OCI-LY7 (cell line): Measurements from ENCODE around the gene FBXW8. TPM values are rescaled to one million over a fixed set of nuclear protein-coding genes. Genes with fewer than 3 reads are reported as not detected.

Experiments used
- BruUV-seq: library from RNA; stranded (reverse); fragments of 400-500 nt; replicated peaks from 2 replicates; lab custom pipeline; 2021; lab: Mats Ljungman, UMichigan
- CTCF ChIA-PET: fragments of 300-600 bp; sonication (Branson Sonifier 250); formaldehyde crosslinking; loops from one replicate; lab custom pipeline; 2022; ENCODE audit warnings: antibody characterized with exemption; ENCODE audit not compliant: unreplicated experiment; lab: Charles Lee
- POLR2A ChIA-PET: fragments of 300-600 bp; sonication (Branson Sonifier 250); formaldehyde crosslinking; loops from one replicate; lab custom pipeline; 2022; ENCODE audit warnings: antibody characterized with exemption; lab: Charles Lee
- DNase-seq: peaks from one replicate; pipeline ENCODE4 v3.0.0-alpha.2; 2015; ENCODE audit warnings: low spot score
- H2AFZ ChIP-seq: fragments of 200-600 bp; sonication (generic), shearing (Covaris generic); 2 replicates; pipeline ENCODE4 v1.6.1; 2014; ENCODE audit warnings: mild to moderate bottlenecking, antibody characterized with exemption, low read length, moderate library complexity
- H3K27ac ChIP-seq: fragments of 200-600 bp; sonication (generic); 2 replicates; pipeline ENCODE4 v1.5.1; 2014; ENCODE audit warnings: mixed run types, low read depth, mild to moderate bottlenecking, moderate library complexity, low read length, inconsistent platforms; ENCODE audit not compliant: poor library complexity, severe bottlenecking
- H3K36me3 ChIP-seq: fragments of 200-600 bp; sonication (generic); 2 replicates; pipeline ENCODE4 v1.6.1; 2014; ENCODE audit warnings: mild to moderate bottlenecking, antibody characterized with exemption, low read length, moderate library complexity, mixed read lengths; ENCODE audit not compliant: insufficient read depth
- H3K4me1 ChIP-seq: fragments of 200-600 bp; sonication (generic); 2 replicates; pipeline ENCODE4 v1.5.1; 2014; ENCODE audit warnings: mild to moderate bottlenecking, low read length; ENCODE audit not compliant: insufficient read depth, poor library complexity, severe bottlenecking
- H3K4me2 ChIP-seq: fragments of 200-600 bp; sonication (generic); 2 replicates; pipeline ENCODE4 v1.6.1; 2014; ENCODE audit warnings: mild to moderate bottlenecking, low read length
- H3K4me3 ChIP-seq: fragments of 200-600 bp; sonication (generic); 2 replicates; pipeline ENCODE4 v1.5.1; 2014; ENCODE audit warnings: mild to moderate bottlenecking, low read depth, low read length; ENCODE audit not compliant: poor library complexity, severe bottlenecking
- H3K79me2 ChIP-seq: fragments of 200-600 bp; sonication (generic); 2 replicates; pipeline ENCODE4 v1.6.1; 2016; ENCODE audit warnings: low read depth, mild to moderate bottlenecking, low read length, moderate library complexity, mixed read lengths; ENCODE audit not compliant: insufficient read depth
- H3K9me2 ChIP-seq: fragments of 200-600 bp; sonication (generic); 2 replicates; pipeline ENCODE4 v1.6.1; 2016; ENCODE audit warnings: mild to moderate bottlenecking, low read length, mixed read lengths; ENCODE audit not compliant: insufficient read depth
- H3K9me3 ChIP-seq: fragments of 200-600 bp; sonication (generic); 2 replicates; pipeline ENCODE4 v1.6.1; 2014; ENCODE audit warnings: mild to moderate bottlenecking, mixed run types, low read length, mixed read lengths
- H4K20me1 ChIP-seq: fragments of 200-600 bp; sonication (generic); 2 replicates; pipeline ENCODE4 v1.6.1; 2014; ENCODE audit warnings: mild to moderate bottlenecking, antibody characterized with exemption, low read length, moderate library complexity, mixed read lengths; ENCODE audit not compliant: insufficient read depth
- EZH2phosphoT487 ChIP-seq: fragments of 200-600 bp; sonication (generic); IDR thresholded peaks from 2 replicates; pipeline ENCODE4 v1.6.1; 2018; ENCODE audit warnings: low read depth, borderline replicate concordance, mild to moderate bottlenecking, mixed run types, antibody characterized with exemption, low read length, moderate library complexity, mixed read lengths
- intact Hi-C: fragments of 100-400 bp; cut with micrococcal nuclease; formaldehyde crosslinking; loops from one replicate; pipeline ENCODE4 v1.10.0; 2022; ENCODE audit not compliant: unreplicated experiment
- total RNA-seq, 2 experiments: library from RNA; depleted of rRNA in 1 of 2; stranded (reverse); fragments of >200 nt in 1 of 2; shearing (Covaris generic) in 1 of 2; gene quantifications; 2 replicates each; pipeline ENCODE4 v1.2.3, GENCODE V29; 2014 to 2022
- TF ChIP-seq, protein P1 (sequence below): fragments of 200-600 bp; sonication (generic); conservative IDR thresholded peaks from 2 replicates; pipeline ENCODE4 v1.5.1; 2014; ENCODE audit warnings: mild to moderate bottlenecking, antibody characterized with exemption, low read length, moderate library complexity, mixed read lengths

Gene FBXW8
- total RNA-seq, 2 experiments from 2014 or later: 29.8 to 34.0 TPM

DNA sequence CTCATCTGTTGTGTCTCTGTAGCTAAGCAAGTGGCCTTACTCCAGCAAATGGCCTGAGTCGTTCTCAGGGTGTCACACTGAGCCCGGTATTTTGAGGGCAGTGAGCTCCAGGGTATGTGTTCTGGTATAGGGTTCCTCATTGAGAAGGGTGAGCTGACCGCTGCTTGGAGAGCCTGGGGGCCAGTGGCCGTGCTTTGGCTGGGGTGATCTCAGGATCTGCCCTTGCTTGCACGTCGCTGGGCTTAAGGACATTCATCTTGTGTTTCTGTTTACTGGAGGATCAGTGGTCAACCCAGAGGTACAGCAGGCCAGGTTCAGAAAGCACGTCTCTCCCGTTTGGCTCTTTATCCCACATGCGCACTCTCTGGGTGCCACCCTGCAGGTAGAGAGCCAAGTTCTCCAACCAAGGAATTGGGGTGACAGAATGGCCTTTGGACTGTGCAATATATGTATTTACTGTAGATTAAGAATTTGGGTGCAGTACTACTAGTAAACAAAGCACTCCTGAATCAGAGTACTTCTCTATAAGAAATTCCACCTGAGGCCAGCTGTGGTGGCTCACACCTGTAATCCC, 52.1 kb downstream of the FBXW8 start:
- BruUV-seq: no TSS peak
- CTCF ChIA-PET: no interaction called here

DNA sequence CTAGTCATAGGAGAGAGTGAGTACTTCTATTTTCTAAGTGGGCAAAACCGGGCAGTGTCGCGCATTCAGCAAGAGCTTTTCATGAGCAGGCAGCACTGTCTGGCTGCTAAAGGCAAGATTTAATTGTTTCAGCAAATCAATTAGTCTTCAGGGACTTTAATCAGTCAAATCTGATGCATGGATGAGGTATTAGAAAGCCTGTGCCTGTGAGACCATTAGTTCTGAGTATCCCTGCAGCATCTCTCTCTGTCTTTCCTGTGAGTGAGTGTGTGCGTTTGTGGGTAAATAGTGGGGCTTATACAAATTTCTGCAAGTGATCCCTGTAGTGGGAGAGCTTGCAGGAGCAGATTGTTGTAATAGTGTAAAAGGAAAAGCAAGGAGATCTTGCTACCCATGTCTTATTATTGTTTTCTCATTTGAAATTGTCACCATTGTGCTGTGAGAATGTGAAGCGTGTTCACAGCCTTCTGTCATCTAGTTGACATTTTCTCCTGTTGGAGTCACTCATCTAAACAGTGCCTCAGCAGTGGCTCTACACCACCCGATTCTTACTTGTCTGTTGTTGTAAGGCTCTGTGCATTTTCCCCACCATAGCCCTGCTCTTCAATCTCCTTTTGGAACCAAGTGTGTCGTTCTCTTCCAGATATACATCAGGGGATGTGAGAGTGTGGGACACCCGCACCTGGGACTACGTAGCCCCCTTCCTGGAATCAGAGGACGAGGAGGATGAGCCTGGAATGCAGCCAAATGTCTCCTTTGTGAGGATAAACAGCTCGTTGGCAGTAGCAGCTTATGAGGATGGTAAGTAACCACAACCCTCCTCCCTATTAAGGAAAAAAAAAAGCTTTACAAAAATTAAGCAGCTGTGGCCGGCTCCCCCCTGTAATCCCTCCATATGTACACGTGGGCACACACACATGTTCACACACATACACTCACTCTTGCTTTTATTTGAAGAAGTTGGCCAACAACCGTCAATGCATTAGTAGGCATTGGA, 53.6 kb downstream of the FBXW8 start:
- intact Hi-C loops: no loop called here
- no peaks in the 10 kb centered on the region for H3K9me3 ChIP-seq
- H3K36me3 ChIP-seq: peaks cover 23% of the 10 kb centered on the region
- no peaks in the 10 kb centered on the region for H3K79me2 ChIP-seq
- H2AFZ ChIP-seq: no peak overlapping the region
- no TSS peak for BruUV-seq
- ChIA-PET CTCF (no interaction called here), POLR2A (interaction anchor here (0.6 kb wide), 2 partner anchors 60 to 1319 kb away, joined by 3 to 5 read pairs; no protein-coding TSS in a partner anchor)
- TF ChIP-seq, protein P1, sequence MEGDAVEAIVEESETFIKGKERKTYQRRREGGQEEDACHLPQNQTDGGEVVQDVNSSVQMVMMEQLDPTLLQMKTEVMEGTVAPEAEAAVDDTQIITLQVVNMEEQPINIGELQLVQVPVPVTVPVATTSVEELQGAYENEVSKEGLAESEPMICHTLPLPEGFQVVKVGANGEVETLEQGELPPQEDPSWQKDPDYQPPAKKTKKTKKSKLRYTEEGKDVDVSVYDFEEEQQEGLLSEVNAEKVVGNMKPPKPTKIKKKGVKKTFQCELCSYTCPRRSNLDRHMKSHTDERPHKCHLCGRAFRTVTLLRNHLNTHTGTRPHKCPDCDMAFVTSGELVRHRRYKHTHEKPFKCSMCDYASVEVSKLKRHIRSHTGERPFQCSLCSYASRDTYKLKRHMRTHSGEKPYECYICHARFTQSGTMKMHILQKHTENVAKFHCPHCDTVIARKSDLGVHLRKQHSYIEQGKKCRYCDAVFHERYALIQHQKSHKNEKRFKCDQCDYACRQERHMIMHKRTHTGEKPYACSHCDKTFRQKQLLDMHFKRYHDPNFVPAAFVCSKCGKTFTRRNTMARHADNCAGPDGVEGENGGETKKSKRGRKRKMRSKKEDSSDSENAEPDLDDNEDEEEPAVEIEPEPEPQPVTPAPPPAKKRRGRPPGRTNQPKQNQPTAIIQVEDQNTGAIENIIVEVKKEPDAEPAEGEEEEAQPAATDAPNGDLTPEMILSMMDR: no peak
- TF ChIP-seq EZH2phosphoT487: no peak
- H4K20me1 ChIP-seq: no peaks in the 10 kb centered on the region
- no peak overlapping the region for H3K4me3 ChIP-seq
- no peak for DNase-seq
- H3K27ac ChIP-seq: no peak overlapping the region
- peaks cover 18% of the 10 kb centered on the region for H3K4me1 ChIP-seq
- no peak overlapping the region for H3K4me2 ChIP-seq
- no peaks in the 10 kb centered on the region for H3K9me2 ChIP-seq

More for the DNA sequence above, 52.1 kb downstream of the FBXW8 start:
- Histone ChIP-seq H3K79me2 (no peaks in the 10 kb centered on the region), H3K9me2 (no peaks in the 10 kb centered on the region), H3K36me3 (peaks cover 18% of the 10 kb centered on the region), H3K4me1 (peaks cover 11% of the 10 kb centered on the region), H3K4me2 (no peak overlapping the region), H2AFZ (no peak overlapping the region), H3K9me3 (no peaks in the 10 kb centered on the region), H3K27ac (peak overlapping the region; percentile 4), H3K4me3 (no peak overlapping the region), H4K20me1 (no peaks in the 10 kb centered on the region)
- POLR2A ChIA-PET: interaction anchor here (0.6 to 0.8 kb wide), 2 partner anchors 16 to 21 kb away, joined by 3 to 4 read pairs; no protein-coding TSS in a partner anchor
- DNase-seq: no peak
- TF ChIP-seq, protein P1: no peak
- no peak for TF ChIP-seq EZH2phosphoT487
- intact Hi-C loops: no loop called here
